ENCODE data around the gene DMWD. TPM values are rescaled to one million over a fixed set of nuclear protein-coding genes. Genes with fewer than 3 reads are reported as not detected.

Gene DMWD
- total RNA-seq, 2 experiments from 2014 or later, result 35.0 to 37.8 TPM

DNA sequence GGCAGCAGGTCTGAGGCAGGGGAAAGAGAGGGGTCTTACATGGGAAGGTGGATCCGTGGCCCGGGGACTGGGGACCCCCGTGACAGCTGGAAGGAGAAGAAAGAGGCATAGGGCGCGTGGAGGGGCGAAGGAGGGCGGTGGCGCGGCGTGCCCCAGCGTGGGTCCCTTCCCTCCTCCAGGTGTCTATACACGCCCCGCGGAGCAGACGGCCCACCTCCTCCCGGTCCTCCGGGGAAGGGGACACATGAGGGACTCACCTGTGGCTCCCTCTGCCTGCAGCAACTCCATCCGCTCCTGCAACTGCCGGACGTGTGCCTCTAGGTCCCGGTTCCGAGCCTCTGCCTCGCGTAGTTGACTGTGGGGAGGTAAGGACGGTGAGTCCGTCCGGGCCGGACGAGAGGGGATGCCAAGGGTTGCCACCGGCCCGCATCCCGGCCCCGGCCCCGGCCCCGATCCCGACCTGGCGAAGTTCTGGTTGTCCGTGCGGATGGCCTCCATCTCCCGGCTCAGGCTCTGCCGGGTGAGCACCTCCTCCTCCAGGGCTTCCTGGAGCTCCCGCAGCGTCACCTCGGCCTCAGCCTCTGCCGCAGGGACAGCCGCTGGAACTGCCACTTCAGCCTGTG is 21.2 kb downstream of the DMWD start:
- H3K9me3 Mint-ChIP-seq, result no peaks in the 10 kb centered on the region
- H3K4me1 Mint-ChIP-seq, result peaks cover 21% of the 10 kb centered on the region
- no peak overlapping the region for H3K4me3 Mint-ChIP-seq
- H3K27me3 Mint-ChIP-seq, result peaks cover 14% of the 10 kb centered on the region
- ChIA-PET POLR2A (interaction anchor here (0.5 kb wide), 1 partner anchor 846 kb away, joined by 3 read pairs; no protein-coding TSS in a partner anchor), CTCF (interaction anchor here (1.0 to 3.2 kb wide), 12 partner anchors 12 to 129 kb away, joined by 3 to 45 read pairs (median 6); partner anchors contain the start of genes DMPK, DMWD and IRF2BP1)
- H3K36me3 Mint-ChIP-seq (ENCODE audit: low read depth), result no peaks in the 10 kb centered on the region
- H3K27ac Mint-ChIP-seq, result no peak overlapping the region
- no peak for DNase-seq

DNA sequence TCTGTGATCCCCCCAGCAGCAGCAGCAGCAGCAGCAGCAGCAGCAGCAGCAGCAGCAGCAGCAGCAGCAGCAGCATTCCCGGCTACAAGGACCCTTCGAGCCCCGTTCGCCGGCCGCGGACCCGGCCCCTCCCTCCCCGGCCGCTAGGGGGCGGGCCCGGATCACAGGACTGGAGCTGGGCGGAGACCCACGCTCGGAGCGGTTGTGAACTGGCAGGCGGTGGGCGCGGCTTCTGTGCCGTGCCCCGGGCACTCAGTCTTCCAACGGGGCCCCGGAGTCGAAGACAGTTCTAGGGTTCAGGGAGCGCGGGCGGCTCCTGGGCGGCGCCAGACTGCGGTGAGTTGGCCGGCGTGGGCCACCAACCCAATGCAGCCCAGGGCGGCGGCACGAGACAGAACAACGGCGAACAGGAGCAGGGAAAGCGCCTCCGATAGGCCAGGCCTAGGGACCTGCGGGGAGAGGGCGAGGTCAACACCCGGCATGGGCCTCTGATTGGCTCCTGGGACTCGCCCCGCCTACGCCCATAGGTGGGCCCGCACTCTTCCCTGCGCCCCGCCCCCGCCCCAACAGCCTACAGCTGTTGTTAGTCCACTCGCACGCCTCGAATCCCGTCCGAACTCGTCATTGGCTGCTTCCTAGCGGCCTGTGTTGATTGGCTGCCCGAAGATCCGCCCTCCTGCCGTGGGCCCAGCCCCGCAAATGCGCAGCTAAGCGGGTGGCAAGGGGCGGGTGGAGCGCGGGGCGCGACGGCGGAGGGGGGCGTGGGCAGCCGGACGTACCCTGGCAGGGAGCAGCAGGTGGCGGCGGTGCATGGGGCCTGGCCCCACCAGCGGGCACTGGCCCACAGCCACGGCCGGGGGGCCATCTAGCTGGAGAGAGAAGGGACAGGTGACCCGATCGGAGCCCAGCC is 22.2 kb downstream of the DMWD start:
- CTCF ChIA-PET, result interaction anchor here (0.6 to 3.2 kb wide), 37 partner anchors 8 to 494 kb away, joined by 3 to 45 read pairs (median 5); partner anchors contain the start of genes DMPK, DMWD, FBXO46 and IRF2BP1

DNA sequence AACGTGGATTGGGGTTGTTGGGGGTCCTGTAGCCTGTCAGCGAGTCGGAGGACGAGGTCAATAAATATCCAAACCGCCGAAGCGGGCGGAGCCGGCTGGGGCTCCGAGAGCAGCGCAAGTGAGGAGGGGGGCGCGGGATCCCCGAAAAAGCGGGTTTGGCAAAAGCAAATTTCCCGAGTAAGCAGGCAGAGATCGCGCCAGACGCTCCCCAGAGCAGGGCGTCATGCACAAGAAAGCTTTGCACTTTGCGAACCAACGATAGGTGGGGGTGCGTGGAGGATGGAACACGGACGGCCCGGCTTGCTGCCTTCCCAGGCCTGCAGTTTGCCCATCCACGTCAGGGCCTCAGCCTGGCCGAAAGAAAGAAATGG is 22.8 kb downstream of the DMWD start:
- Mint-ChIP-seq H3K27ac (peak overlapping the region; percentile 84), H3K9me3 (no peaks in the 10 kb centered on the region), H3K36me3 (ENCODE audit: low read depth) (no peaks in the 10 kb centered on the region), H3K4me3 (peak overlapping the region; percentile 75), H3K27me3 (peaks cover 16% of the 10 kb centered on the region), H3K4me1 (peaks cover 21% of the 10 kb centered on the region)
- peak; percentile 62 for DNase-seq
- CTCF ChIA-PET, result interaction anchor here (0.8 to 3.2 kb wide), 36 partner anchors 9 to 495 kb away, joined by 3 to 45 read pairs (median 5); partner anchors contain the start of genes DMPK and DMWD
- POLR2A ChIA-PET, result interaction anchor here (0.6 kb wide), 1 partner anchor 93 kb away, joined by 7 read pairs; no protein-coding TSS in a partner anchor

More for the DNA sequence above, 22.2 kb downstream of the DMWD start:
- Mint-ChIP-seq H3K27me3 (peaks cover 16% of the 10 kb centered on the region), H3K4me3 (peak overlapping the region; percentile 75), H3K36me3 (ENCODE audit: low read depth) (no peaks in the 10 kb centered on the region), H3K9me3 (no peaks in the 10 kb centered on the region), H3K4me1 (peaks cover 21% of the 10 kb centered on the region), H3K27ac (peak overlapping the region; percentile 84)
- POLR2A ChIA-PET, result interaction anchor here (0.6 kb wide), 1 partner anchor 594 kb away, joined by 3 read pairs; no protein-coding TSS in a partner anchor
- peak; percentile 89 for DNase-seq

DNA sequence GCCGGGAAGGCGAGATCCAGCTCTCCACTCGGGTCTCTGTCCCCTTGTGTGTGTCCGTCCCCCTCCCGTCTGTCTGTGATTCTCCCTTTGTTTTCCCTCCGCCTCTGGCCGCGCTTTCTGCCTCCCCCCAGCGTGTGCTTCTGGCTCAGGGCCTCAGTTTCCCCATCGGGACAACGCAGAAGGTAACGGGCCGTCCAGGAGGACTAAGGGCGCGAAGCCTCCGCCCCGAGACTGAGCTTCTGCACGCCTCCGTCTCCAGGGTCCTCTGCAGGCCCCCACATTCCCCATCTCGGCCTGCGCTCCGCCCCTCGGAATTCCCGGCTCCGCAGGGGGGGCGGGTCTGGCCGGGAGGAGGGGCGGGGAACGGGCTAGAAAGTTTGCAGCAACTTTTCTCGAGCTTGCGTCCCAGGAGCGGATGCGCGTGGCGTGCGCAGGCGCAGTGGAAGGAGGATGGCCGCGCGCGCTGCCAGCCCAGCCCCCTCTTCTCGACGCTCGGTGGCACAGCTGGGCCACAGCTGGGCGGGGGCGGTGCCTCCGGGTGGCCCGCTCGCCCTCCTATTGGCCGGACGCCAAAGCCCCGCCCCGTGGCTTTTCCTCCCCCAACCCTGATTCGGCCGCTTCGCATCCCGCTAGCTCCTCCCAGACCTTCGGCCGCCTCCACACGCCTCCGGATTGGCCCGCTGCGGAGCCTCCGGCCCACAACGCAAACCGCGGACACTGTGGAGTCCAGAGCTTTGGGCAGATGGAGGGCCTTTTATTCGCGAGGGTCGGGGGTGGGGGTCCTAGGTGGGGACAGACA is 23.5 kb downstream of the DMWD start, which contains the start of gene SIX5:
Gene SIX5 (minus strand): TSS at position 269 of the 799 bp plus-strand sequence. CDS start 408 bp downstream, outside the sequence.
- peak; percentile 95 for DNase-seq
- H3K27ac Mint-ChIP-seq, result peak within 1 kb of the TSS; percentile 84
- POLR2A ChIA-PET, result interaction anchor here (0.6 to 1.3 kb wide), 7 partner anchors 11 to 101 kb away, joined by 3 to 7 read pairs (median 4); partner anchors contain the start of genes DMWD and GIPR

DNA sequence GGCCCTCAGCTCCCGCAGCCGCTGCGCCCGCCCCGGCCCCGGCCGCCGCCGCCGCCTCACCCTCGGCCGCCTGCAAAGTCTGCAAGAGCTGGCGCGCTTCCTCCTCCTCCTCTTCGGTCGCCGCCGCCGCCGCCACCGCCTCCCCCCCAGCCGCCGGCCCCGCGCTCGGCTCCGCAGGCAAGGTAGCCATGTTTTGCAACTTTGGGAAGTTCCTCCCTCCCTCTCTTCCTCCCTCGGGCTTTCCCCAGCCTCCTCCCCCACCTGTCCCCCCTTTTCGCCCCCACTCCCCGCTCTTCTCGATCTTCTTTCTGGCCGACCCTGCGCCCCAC is 24.0 kb downstream of the DMWD start:
- ChIA-PET POLR2A (interaction anchor here (0.8 to 1.3 kb wide), 3 partner anchors 31 to 101 kb away, joined by 3 to 4 read pairs (median 4); partner anchors contain the start of gene GIPR), CTCF (interaction anchor here (0.8 to 3.2 kb wide), 15 partner anchors 9 to 135 kb away, joined by 3 to 45 read pairs (median 7); partner anchors contain the start of genes DMWD and FBXO46)
- Mint-ChIP-seq H3K4me1 (peaks cover 21% of the 10 kb centered on the region), H3K27me3 (peaks cover 16% of the 10 kb centered on the region), H3K4me3 (peak overlapping the region; percentile 75), H3K9me3 (no peaks in the 10 kb centered on the region), H3K27ac (peak overlapping the region; percentile 41), H3K36me3 (ENCODE audit: low read depth) (no peaks in the 10 kb centered on the region)
- DNase-seq, result peak; percentile 27

More for the DNA sequence above, 23.5 kb downstream of the DMWD start, which contains the start of gene SIX5:
- H3K4me1 Mint-ChIP-seq, result peaks cover 21% of the 10 kb centered on the region
- H3K9me3 Mint-ChIP-seq, result no peaks in the 10 kb centered on the region
- H3K36me3 Mint-ChIP-seq (ENCODE audit: low read depth), result no peaks in the 10 kb centered on the region
- CTCF ChIA-PET, result interaction anchor here (0.6 to 3.2 kb wide), 40 partner anchors 8 to 911 kb away, joined by 3 to 45 read pairs (median 5); partner anchors contain the start of genes DMPK, DMWD and FBXO46
- H3K4me3 Mint-ChIP-seq, result peak within 1 kb of the TSS; percentile 75
- peaks cover 16% of the 10 kb centered on the region for H3K27me3 Mint-ChIP-seq

DNA sequence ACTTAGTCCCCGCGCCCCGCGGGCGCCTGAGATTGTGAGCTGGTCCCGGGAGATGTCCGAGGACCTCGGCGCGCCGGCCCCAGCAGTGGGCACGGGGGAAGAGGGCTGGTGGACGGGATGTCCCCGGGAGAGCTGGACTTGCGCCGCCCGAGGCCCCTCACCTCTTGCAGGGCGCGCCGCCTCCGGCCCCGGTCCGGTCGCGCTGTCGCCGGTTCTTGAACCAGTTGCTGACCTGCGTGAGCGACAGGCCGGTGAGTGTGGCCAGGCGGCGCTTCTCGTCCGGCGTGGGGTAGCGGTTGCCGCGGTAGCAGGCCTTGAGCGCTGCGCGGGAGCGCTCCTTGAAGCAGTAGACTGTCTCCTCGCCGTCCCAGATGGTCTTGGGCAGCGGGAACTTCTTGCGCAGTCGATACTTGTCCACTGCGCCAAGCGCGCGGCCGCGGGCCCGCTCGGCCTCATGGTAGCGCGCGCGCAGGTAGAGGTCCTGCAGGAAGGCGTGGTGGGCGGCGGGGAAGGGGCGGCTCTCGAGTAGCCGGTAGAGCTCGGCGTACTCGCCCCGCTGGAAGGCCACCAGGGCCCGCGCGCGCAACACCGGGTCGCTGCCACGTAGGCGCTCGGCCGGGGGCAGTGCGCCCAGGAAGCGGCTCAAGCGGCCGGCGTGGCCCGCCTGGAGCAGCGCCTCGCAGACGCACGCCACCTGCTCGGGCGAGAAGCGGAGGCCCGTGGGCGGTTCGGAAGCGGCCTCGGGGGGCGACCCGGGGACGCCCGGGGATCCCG is 24.6 kb downstream of the DMWD start:
- Mint-ChIP-seq H3K27ac (no peak overlapping the region), H3K4me1 (peaks cover 21% of the 10 kb centered on the region), H3K36me3 (ENCODE audit: low read depth) (no peaks in the 10 kb centered on the region), H3K27me3 (peaks cover 16% of the 10 kb centered on the region), H3K4me3 (peak overlapping the region; percentile 40), H3K9me3 (no peaks in the 10 kb centered on the region)
- DNase-seq, result no peak
- CTCF ChIA-PET, result interaction anchor here (0.6 to 3.2 kb wide), 15 partner anchors 10 to 135 kb away, joined by 3 to 45 read pairs (median 7); partner anchors contain the start of genes DMWD and FBXO46
- POLR2A ChIA-PET, result interaction anchor here (1.2 to 1.3 kb wide), 2 partner anchors 31 to 51 kb away, joined by 4 read pairs; no protein-coding TSS in a partner anchor

DNA sequence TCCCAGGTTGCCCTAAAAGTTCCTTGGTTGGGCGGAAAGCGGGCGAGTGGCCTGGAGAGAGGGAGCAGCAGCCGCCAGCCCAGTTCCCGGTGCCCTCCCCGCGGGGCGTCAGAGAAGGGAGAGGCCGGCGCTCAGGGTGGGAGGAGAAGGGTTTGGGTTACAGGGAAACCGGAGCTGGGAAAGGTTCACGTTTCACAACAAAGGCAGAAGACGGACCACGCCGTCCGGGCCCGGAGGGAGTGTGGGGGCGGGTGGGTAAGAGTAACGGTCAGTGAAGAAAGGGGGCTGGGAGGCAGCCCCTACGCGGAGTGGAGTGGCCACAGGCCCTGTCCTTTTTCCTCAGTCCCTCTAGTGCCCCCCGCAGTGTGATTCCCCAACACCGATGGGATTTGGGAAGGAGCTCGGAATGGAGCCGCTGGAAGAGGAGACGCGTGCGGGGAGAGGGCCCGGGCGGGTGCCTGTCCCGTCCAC is 25.2 kb downstream of the DMWD start:
- peaks cover 16% of the 10 kb centered on the region for H3K27me3 Mint-ChIP-seq
- ChIA-PET POLR2A (no interaction called here), CTCF (interaction anchor here (0.6 to 1.2 kb wide), 4 partner anchors 28 to 77 kb away, joined by 3 to 4 read pairs (median 3); no protein-coding TSS in a partner anchor)
- H3K36me3 Mint-ChIP-seq (ENCODE audit: low read depth), result no peaks in the 10 kb centered on the region
- no peak overlapping the region for H3K4me3 Mint-ChIP-seq
- no peaks in the 10 kb centered on the region for H3K9me3 Mint-ChIP-seq
- DNase-seq, result no peak
- H3K4me1 Mint-ChIP-seq, result peaks cover 21% of the 10 kb centered on the region
- no peak overlapping the region for H3K27ac Mint-ChIP-seq

DNA sequence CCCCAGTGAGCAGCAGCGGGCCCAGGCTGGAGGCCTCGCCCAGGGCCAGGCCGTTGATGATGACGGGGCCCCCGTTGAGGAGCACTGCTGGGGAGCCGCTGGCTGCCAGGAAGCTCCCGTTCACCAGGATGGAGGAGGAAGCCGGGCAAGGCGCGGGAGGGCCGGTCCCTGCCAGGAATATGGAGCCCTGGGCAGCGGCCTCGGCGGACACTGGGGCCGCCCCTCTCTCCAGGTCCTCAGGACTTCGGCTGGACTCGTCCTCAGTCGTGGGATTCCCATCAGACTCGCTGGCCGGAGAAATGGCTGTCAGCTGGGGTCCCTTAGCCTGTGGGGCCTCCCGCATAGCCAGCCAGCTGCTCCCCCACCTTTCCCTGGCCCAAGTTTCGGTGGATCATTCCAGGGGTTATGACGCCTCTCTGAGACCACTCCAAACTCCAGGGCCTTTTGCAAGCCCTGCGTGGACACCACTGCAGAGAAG is 25.7 kb downstream of the DMWD start:
- DNase-seq, result no peak
- ChIA-PET POLR2A (no interaction called here), CTCF (interaction anchor here (0.6 to 1.2 kb wide), 3 partner anchors 28 to 51 kb away, joined by 3 to 4 read pairs (median 3); no protein-coding TSS in a partner anchor)
- Mint-ChIP-seq H3K9me3 (no peaks in the 10 kb centered on the region), H3K4me3 (no peak overlapping the region), H3K36me3 (ENCODE audit: low read depth) (no peaks in the 10 kb centered on the region), H3K27ac (no peak overlapping the region), H3K27me3 (peaks cover 11% of the 10 kb centered on the region), H3K4me1 (peaks cover 20% of the 10 kb centered on the region)

DNA sequence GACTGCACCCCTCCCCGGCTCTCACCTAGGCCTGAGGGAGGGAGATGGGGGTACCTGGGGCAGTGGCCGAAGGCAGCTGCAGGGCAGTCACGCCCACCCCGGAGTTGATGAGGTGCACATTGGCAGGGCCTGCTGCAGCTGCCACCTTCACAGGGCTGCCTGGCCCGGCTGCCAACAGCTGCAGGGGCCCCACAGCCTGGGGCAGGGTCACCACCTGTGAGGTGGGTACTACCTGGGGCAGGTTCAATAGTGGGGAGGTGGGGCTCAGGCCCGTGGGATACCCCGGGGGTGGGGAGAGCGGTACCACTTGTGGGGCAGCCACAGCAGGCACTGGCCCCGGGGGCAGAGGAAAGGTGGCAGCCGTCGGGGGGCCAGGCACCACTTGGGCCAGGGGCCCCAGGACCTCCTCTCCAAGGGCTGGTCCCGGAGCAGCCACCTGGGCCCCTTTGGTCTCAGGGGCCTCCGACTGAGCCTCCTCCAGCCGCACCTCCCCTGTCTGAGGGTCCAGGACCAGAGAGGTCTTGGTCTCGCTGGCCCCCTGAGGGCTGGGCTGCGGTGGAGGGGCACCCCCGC is 26.3 kb downstream of the DMWD start:
- ChIA-PET CTCF (interaction anchor here (1.2 kb wide), 1 partner anchor 51 kb away, joined by 3 read pairs; no protein-coding TSS in a partner anchor), POLR2A (no interaction called here)
- no peaks in the 10 kb centered on the region for H3K9me3 Mint-ChIP-seq
- H3K27ac Mint-ChIP-seq, result no peak overlapping the region
- H3K36me3 Mint-ChIP-seq (ENCODE audit: low read depth), result no peaks in the 10 kb centered on the region
- DNase-seq, result no peak
- peaks cover 10% of the 10 kb centered on the region for H3K27me3 Mint-ChIP-seq
- no peak overlapping the region for H3K4me3 Mint-ChIP-seq
- peaks cover 20% of the 10 kb centered on the region for H3K4me1 Mint-ChIP-seq

DNA sequence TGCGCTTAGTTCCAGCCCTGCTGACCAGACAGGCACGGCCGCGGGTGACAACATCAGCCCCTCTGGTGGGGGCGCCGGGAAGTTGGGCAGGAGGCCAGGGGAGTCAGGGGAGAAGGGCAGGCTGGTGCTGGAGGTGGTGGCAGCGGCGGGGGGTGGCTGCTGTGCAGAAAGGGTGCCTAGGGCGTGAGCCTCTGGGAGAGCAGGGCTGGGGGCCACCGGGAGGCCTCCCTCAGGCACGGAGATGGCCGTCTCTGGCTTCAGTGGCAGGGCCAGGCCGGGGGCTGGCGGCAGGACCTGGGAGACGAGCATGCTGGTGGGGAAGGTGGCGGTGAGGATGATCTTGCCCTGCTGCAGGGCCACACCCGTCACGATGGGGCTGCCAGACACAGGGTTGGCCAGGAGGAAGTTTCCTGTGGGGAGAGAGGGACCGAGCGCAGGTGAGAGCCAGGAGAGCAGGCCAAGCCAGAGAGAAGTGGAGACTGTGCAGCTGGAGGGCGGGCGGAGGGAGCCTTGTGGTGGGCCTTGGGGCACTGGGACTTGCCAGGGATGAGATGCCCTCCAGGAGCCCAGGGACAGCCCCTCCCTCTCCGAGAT is 26.8 kb downstream of the DMWD start:
- Mint-ChIP-seq H3K4me3 (no peak overlapping the region), H3K36me3 (ENCODE audit: low read depth) (no peaks in the 10 kb centered on the region), H3K9me3 (no peaks in the 10 kb centered on the region), H3K4me1 (peaks cover 16% of the 10 kb centered on the region), H3K27ac (no peak overlapping the region), H3K27me3 (peaks cover 10% of the 10 kb centered on the region)
- ChIA-PET CTCF (interaction anchor here (1.5 kb wide), 1 partner anchor 13 kb away, joined by 3 read pairs; no protein-coding TSS in a partner anchor), POLR2A (no interaction called here)
- DNase-seq, result no peak

All from activated CD4-positive, alpha-beta T cell treated with anti-CD3 and anti-CD28 coated beads, Interleukin-2, amount 10 ng/mL, durations not matched to agents 7 days and 5 days (primary cell).